Measurements from ENCODE around the gene DNAJC5G.
A peak's percentile ranks its signal among the peaks of the same experiment; 100 is the strongest.
"Not testable (repeated sequence)": the region's sequence is repeated elsewhere in the genome, so short reads cannot be mapped to it uniquely, and the experiment has no call there.

Gene DNAJC5G

DNA sequence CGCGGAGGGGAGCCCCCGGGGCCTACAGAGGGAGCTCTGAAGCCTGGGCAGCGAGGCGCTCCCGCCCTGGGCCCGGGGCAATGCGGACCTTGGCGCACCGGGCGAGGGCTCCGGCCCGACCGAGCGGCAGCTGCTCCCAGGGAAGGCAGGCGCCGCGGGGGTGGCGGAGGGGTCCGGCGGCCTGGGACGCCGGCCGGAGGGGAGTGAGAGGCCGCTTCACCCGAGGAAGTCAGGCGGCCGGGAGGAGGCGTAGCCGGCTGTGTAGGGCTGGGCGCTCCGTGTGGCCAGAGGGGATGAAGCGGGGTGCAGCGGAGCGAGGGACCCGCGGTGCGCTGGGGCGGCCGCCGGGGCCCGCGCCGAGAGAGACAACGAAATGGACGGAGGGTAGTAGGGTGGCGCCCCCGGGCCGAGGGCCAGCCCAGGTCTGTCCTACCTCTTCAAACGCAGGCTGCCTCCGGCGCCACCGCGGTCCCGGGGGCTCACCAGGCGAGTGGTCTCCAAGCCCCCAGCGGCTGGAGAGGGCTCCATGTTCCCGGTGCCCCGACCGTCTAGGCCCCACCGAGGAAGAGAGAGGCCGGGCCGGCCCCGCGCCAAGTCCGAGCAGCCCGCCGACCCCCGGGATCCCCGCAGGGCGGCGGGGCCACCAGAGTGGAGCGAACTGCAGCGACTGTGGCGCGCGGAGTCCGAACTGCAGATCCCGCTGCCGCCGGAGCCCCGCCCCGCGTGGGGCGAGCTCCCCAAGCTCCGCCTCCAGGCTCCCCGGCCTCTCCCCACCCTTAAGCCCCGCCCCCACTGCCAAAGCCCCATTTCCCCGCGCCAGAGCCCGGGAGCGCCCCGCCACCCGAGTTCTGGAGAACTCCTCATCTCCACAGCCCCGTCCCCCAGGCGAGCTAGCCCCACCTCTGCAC, 12.6 kb upstream of the DNAJC5G start, which contains the start of gene SLC30A3:
Gene SLC30A3, minus strand, starts transcription at position 669 of the 908 bp plus-strand sequence. Its CDS starts 141 bp downstream, at position 528.
- Mint-ChIP-seq H3K4me1 (ENCODE audit: low read depth) (peaks cover 20% of the 10 kb centered on the region), H3K4me3 (peak within 1 kb of the TSS; percentile 78), H3K9me3 (no peaks in the 10 kb centered on the region), H3K27ac (no peak within 1 kb of the TSS), H3K27me3 (peaks cover 43% of the 10 kb centered on the region), H3K36me3 (ENCODE audit: low read depth) (no peaks in the 10 kb centered on the region)
- intact Hi-C loops (cut with micrococcal nuclease), result no loop called here

DNA sequence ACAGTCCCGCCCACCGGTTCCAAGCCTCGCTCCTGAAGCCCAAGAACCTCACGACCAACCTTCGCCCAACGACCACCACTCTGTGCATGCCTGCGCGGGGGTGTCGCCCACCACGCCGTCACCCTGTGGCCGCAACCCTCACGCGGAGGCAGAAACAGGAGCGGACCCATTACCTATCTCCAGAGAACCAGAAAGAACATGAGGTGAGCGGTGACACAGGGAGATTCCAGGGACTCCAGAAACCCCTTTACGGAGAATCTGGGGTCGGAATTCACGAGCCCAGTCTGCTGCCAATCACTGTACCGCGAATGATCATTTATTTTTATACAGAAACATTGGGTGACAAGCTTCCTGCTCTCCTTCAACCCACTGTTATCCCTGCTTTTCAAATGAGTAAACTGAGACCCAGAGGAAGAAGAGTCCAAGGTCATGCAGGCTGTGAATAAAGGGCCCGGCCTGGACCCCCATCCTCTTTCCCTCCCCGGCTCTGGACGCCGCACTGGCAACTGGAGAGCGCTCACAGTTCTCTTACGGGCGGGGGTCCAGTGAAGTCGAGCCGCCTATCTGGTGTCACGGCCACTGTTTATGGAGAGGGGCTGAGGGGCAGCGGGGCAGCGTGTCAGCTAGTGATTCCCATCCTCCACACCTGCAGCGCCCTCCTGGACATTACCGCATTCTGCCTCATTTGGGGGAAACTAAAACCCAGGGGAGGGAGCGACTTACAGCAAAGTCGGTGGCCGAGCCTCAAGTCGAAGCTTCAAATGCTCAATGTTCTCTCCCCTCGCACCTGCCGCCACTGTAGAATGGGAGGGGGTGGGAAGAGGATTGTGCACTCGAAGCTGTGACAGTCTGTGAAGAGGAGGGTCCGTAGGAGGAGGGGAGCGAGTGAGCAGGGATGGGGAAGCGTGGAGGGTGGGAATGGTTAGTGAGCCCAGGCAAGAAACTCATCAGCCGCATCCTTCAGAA, 11.7 kb upstream of the DNAJC5G start:
- Mint-ChIP-seq H3K4me1 (ENCODE audit: low read depth) (peaks cover 20% of the 10 kb centered on the region), H3K4me3 (peak overlapping the region; percentile 78), H3K27me3 (peaks cover 36% of the 10 kb centered on the region), H3K9me3 (no peaks in the 10 kb centered on the region), H3K27ac (no peak overlapping the region), H3K36me3 (ENCODE audit: low read depth) (no peaks in the 10 kb centered on the region)
- intact Hi-C loops (cut with micrococcal nuclease), result no loop called here

DNA sequence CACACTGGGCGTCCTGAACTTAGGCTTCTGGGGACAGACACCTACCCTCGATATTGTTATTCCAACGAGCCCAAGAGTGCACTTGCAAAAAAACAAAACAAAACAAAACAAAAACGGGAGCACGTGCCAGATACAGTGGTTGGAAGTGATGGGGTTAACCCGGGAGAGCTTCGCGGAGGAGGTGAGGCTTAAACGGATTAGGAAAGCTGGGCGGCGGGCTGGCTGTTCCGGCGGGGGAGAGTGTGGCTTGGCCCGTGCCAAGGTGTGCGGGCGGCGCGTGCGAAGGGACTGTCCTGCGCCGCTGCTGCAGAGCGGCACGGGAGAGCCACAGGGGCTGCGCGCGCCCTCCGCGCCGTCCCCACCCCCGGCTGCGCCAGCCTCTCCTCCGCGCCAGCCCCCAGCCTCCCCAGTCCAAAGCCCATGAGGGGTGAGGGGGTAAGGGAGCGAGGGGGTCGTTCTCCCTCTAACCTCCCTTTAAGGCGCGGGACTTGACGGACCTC, 10.9 kb upstream of the DNAJC5G start:
- peak overlapping the region; percentile 78 for H3K4me3 Mint-ChIP-seq
- intact Hi-C loops (cut with micrococcal nuclease), result no loop called here
- peaks cover 20% of the 10 kb centered on the region for H3K4me1 Mint-ChIP-seq (ENCODE audit: low read depth)
- no peaks in the 10 kb centered on the region for H3K9me3 Mint-ChIP-seq
- no peaks in the 10 kb centered on the region for H3K36me3 Mint-ChIP-seq (ENCODE audit: low read depth)
- no peak overlapping the region for H3K27ac Mint-ChIP-seq
- peaks cover 32% of the 10 kb centered on the region for H3K27me3 Mint-ChIP-seq

DNA sequence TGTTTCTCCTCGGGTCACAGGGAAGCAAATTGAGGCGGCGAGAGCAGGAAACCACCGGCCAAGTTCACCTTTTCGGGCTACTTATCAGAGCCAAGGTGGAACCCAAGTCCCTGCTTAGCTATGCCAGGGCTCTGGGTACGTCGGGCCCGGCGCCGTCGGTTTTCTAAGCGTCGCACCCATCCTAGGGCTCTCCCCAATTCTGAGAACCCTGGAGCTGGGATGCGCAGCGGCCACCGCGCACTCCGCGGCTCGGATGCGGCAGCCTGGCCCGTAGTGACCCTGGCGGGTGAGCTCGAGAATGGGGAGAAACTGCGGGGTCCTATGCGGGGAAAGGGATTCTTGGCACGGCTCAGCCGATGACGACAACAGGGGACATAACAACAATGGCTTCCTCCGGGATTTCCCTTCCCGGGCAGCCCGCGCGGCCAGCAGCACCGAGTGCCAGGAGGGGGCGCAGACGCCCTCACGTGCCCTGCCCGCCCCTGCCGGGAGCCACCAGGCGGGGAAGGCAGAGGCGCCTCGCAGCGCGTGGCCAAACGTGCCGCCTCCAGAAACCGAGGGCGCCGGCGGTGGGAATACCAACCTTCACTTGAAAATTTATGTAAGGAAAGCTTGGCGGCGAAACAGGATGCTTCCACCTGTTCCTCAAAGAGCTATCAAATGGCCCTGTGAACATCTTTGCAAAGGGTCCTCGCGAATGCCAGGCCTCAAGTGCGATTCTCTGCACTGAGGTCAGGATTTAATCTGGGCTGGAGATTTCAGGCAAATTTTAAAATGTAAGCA, 10.3 kb upstream of the DNAJC5G start:
- peaks cover 20% of the 10 kb centered on the region for H3K4me1 Mint-ChIP-seq (ENCODE audit: low read depth)
- H3K27ac Mint-ChIP-seq, result no peak overlapping the region
- H3K27me3 Mint-ChIP-seq, result peaks cover 31% of the 10 kb centered on the region
- no peaks in the 10 kb centered on the region for H3K36me3 Mint-ChIP-seq (ENCODE audit: low read depth)
- H3K9me3 Mint-ChIP-seq, result no peaks in the 10 kb centered on the region
- H3K4me3 Mint-ChIP-seq, result peak overlapping the region; percentile 78
- intact Hi-C loops (cut with micrococcal nuclease), result no loop called here

DNA sequence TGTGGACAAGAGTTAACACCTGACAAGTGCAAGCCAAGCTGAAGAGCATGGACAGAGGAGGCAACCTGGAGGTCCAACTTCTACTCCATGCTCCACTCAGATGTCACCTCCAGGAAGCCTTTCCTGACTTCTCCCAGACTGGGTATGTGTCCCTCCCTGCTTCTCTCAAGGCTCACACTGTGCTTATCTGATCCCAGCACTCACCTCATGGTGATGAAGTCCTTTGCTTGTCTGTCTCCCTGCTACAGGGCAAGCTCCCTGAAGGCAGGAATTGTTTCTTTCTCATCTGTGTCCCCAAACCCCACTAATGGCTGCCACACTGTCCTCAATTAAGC, 9.7 kb upstream of the DNAJC5G start:
- Mint-ChIP-seq H3K4me1 (ENCODE audit: low read depth) (peaks cover 20% of the 10 kb centered on the region), H3K4me3 (no peak overlapping the region), H3K27me3 (peaks cover 28% of the 10 kb centered on the region), H3K36me3 (ENCODE audit: low read depth) (no peaks in the 10 kb centered on the region), H3K27ac (no peak overlapping the region), H3K9me3 (no peaks in the 10 kb centered on the region)
- intact Hi-C loops (cut with micrococcal nuclease), result no loop called here

DNA sequence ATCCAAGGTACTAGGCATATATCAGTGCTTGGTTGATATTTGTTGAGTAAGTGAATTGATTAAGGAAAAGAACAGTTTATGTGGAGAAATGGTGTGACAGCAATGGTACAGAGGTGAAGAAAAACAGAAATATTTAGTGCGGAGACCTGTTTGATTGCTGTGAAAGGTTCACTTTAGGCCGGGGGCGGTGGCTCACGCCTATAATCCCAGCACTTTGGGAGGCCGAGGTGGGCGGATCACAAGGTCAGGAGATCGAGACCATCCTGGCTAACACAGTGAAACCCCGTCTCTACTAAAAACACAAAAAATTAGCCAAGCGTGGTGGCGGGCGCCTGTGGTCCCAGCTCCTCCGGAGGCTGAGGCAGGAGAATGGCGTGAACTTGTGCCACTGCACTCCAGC, 6.9 kb upstream of the DNAJC5G start:
- H3K4me3 Mint-ChIP-seq; intact Hi-C loops (cut with micrococcal nuclease); H3K9me3 Mint-ChIP-seq; H3K27ac Mint-ChIP-seq; H3K36me3 Mint-ChIP-seq (ENCODE audit: low read depth): not testable (repeated sequence)
- peaks cover 18% of the 10 kb centered on the region for H3K27me3 Mint-ChIP-seq
- H3K4me1 Mint-ChIP-seq (ENCODE audit: low read depth), result peaks cover 11% of the 10 kb centered on the region

DNA sequence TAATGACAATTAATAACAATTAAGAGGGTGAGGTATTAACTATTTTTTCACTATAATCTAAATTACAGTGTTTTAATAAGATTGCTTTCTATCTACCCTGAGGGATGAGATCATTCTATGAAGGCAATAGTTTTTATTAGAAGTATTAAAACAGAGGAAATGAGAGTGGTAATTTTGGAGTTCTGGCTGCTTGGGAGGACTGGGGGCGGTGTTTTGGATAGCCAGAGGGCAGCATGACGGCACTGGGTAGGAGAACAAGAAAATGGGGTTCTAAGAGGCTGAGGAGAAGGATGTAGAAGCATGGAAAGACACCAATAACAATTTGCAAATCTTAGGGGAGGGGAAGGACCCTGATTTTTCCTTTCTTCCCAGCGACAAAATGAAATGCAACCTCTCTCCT, 5.1 kb upstream of the DNAJC5G start:
- no peak overlapping the region for H3K4me3 Mint-ChIP-seq
- H3K27ac Mint-ChIP-seq, result no peak overlapping the region
- H3K9me3 Mint-ChIP-seq, result no peaks in the 10 kb centered on the region
- intact Hi-C loops (cut with micrococcal nuclease), result no loop called here
- H3K27me3 Mint-ChIP-seq, result peaks cover 21% of the 10 kb centered on the region
- H3K36me3 Mint-ChIP-seq (ENCODE audit: low read depth), result no peaks in the 10 kb centered on the region
- no peaks in the 10 kb centered on the region for H3K4me1 Mint-ChIP-seq (ENCODE audit: low read depth)

DNA sequence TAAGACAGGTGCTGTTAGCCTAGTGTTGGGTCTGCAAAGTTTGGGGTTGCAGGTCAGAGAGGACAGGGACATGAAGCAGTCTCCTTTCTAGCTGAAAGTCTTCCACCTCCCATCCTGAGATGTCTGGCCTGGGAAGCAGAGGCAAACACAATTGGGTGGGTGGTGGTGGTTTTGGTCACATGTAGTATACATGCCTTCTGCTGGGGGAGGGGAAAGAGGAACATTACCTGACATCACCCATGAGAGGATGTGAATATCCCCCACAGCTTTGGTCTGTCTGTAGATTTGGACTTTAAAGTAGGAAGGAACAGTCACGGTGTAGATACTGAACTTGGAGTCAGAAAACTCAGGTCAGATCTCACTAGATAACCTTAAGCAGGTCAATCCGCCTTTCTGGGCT, 4.6 kb upstream of the DNAJC5G start:
- no peak overlapping the region for H3K4me3 Mint-ChIP-seq
- H3K36me3 Mint-ChIP-seq (ENCODE audit: low read depth), result no peaks in the 10 kb centered on the region
- intact Hi-C loops (cut with micrococcal nuclease), result no loop called here
- H3K27ac Mint-ChIP-seq, result no peak overlapping the region
- no peaks in the 10 kb centered on the region for H3K4me1 Mint-ChIP-seq (ENCODE audit: low read depth)
- H3K9me3 Mint-ChIP-seq, result no peaks in the 10 kb centered on the region
- peaks cover 21% of the 10 kb centered on the region for H3K27me3 Mint-ChIP-seq

DNA sequence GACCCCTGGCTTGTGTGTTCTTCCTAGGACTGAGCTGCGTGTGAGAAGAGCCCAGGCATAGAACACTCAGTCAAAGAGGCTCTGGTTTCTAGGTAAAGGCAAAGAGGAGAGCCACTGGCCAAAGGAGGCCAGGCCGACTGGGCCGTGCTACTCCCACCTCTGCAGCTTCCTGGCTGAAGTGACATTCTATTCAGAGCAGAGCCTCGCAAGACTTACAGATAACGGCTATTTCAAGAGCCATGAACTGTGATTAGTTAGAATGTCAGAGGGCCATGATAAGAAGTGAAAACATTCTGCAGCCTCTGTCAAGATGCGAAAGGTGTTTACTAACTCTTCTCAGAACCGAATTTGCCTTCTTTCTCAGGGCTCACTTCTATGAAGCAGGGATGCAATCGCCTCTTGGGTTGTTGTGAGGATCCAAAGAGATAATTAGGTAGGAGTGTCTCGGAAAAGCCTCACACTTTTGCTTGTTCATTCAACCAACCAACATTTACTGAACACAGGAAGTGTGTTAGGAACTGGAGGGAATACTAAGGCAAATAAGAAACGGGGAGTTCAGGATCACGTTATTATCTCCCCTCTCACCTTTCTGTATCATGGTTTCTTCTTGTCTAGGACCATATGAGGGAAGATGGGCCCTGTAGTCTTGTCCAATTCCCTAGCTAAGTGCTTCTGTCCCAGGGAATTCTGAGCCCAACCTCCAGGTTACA, 3.4 kb upstream of the DNAJC5G start:
- H3K4me3 Mint-ChIP-seq, result no peak overlapping the region
- H3K9me3 Mint-ChIP-seq, result no peaks in the 10 kb centered on the region
- H3K4me1 Mint-ChIP-seq (ENCODE audit: low read depth), result no peaks in the 10 kb centered on the region
- H3K27ac Mint-ChIP-seq, result no peak overlapping the region
- intact Hi-C loops (cut with micrococcal nuclease), result no loop called here
- peaks cover 22% of the 10 kb centered on the region for H3K27me3 Mint-ChIP-seq
- H3K36me3 Mint-ChIP-seq (ENCODE audit: low read depth), result no peaks in the 10 kb centered on the region

DNA sequence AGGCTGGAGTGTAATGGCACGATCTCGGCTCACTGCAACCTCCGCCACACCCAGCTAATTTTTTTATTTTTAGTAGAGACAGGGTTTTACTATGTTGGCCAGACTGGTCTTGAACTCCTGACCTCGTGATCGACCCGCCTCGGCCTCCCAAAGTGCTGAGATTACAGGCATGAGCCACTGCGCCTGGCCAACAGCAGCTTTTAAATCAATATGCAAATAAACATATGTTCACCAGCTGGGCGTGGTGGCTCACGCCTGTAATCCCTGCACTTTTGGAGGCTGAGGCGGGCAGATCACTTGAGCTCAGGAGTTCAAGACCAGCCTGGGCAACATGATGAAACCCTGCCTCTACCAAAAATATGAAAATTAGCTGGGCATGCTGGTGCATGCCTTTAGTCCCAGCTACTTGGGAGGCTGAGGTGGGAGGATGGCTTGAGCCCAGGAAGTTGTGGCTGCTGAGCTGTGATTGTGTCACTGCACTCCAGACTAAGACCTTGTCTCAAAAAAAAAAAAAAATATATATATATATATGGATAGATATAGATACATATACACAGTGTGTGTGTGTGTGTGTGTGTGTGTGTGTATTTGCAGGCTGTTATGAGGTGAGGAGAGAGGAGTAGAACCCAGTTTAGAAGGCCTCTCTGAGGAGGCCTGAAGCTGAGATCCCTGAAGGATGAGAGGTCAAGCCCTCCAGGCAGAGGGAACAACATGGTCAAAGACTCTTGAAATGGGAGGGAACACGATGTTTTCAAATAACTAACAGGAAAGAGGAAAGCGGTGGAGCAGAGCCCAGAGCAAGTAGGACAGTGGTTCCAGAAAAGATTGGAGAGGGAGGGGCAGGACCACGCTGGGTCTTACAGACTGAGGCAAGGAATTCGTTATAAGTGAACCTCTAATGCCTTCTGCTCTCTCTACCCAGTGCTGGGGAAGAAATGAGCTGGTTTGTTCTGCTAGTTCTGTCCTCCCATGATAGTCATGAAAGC, 2.4 kb upstream of the DNAJC5G start:
- H3K27me3 Mint-ChIP-seq, result peaks cover 29% of the 10 kb centered on the region
- H3K36me3 Mint-ChIP-seq (ENCODE audit: low read depth); H3K27ac Mint-ChIP-seq; H3K9me3 Mint-ChIP-seq; H3K4me1 Mint-ChIP-seq (ENCODE audit: low read depth); intact Hi-C loops (cut with micrococcal nuclease); H3K4me3 Mint-ChIP-seq: not testable (repeated sequence)

DNA sequence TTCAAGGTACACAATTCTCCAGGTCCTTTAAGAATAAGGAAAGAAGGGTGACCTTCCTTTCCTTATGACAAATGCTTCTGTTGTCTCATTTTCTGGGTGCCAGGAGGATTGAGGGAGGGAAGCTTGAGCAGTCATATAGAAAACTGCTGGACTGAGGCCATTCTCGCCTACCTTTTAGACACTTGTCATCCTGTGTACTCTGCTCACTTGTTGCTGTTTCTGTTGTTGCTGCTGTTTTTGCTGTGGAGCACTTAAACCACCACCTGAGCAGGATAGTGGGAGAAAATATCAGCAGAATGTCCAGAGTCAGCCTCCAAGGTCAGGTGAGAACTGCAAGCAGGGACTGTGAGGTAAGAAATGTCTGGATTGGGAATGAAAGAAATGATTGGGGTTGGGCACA, 2.8 kb downstream of the DNAJC5G start:
- no peaks in the 10 kb centered on the region for H3K9me3 Mint-ChIP-seq
- intact Hi-C loops (cut with micrococcal nuclease), result no loop called here
- no peak overlapping the region for H3K27ac Mint-ChIP-seq
- H3K27me3 Mint-ChIP-seq, result peaks cover 27% of the 10 kb centered on the region
- H3K36me3 Mint-ChIP-seq (ENCODE audit: low read depth), result no peaks in the 10 kb centered on the region
- H3K4me3 Mint-ChIP-seq, result no peak overlapping the region
- H3K4me1 Mint-ChIP-seq (ENCODE audit: low read depth), result peaks cover 6% of the 10 kb centered on the region

DNA sequence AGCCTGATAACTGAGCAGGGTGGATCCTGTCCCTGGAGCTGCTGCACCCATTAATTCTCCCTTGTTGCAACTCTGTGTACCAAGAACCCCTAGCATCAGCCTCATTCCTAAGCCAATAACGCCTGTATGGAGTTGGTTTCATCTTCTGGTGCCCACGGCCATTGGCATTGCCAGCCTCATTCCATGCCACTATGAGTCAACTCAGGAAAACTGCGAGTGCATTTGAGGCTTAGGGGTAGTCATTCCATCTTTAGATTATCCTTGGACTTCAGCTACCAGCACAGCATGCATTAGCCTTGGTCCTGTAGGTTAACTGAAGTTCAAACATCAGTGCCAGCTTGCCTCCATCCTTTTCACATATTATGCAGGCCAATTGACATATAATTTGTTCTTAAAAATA, 5.6 kb downstream of the DNAJC5G start:
- Mint-ChIP-seq H3K27ac (no peak overlapping the region), H3K9me3 (no peaks in the 10 kb centered on the region), H3K27me3 (peaks cover 23% of the 10 kb centered on the region), H3K4me3 (no peak overlapping the region), H3K36me3 (ENCODE audit: low read depth) (no peaks in the 10 kb centered on the region), H3K4me1 (ENCODE audit: low read depth) (peaks cover 10% of the 10 kb centered on the region)
- intact Hi-C loops (cut with micrococcal nuclease), result loop anchor here (1.0 kb wide), 2 partner anchors 31 to 183 kb away; no protein-coding TSS in a partner anchor

Data from dendritic cell treated with granulocyte-macrophage colony-stimulating factor and Interleukin-4, amounts not matched to agents 40 ng/mL and 50 ng/mL, for 4 days (primary cell).